GM18520 (cell line): ENCODE data around the gene C22orf23.
A peak's percentile ranks its signal among the peaks of the same experiment; 100 is the strongest.

Experiments
- ATAC-seq: cut with Tn5 transposase; IDR thresholded peaks from one replicate; pipeline ENCODE4 v1.9.1; 2021; ENCODE audit not compliant: unreplicated experiment

C22orf23 gene

GRCh38 chr22:37953437-37954179 is at the start of gene C22orf23, which contains the start of gene POLR2F:
TSS of gene C22orf23 (minus strand) at chr22:37953601. CDS start at chr22:37953149, 452 bp downstream.
TSS of gene POLR2F (plus strand) at chr22:37953699. CDS start at chr22:37953788, 89 bp downstream.
- peak; percentile 86 for ATAC-seq

- ATAC-seq: no peak
Measured at GRCh38 chr22:37999640-38000272, 46.4 kb upstream of the C22orf23 start.

- ATAC-seq: no peak
Measured at GRCh38 chr22:37999236-37999635, 45.8 kb upstream of the C22orf23 start.

GRCh38 chr22:37998543-37998942 is 45.1 kb upstream of the C22orf23 start:
- no peak for ATAC-seq

- no peak for ATAC-seq
Measured at GRCh38 chr22:37996515-37997246, 43.3 kb upstream of the C22orf23 start.

GRCh38 chr22:37996079-37996478 is 42.7 kb upstream of the C22orf23 start:
- no peak for ATAC-seq

GRCh38 chr22:37995460-37995859 is 42.1 kb upstream of the C22orf23 start:
- no peak for ATAC-seq

- no peak for ATAC-seq
Measured at GRCh38 chr22:37994982-37995381, 41.6 kb upstream of the C22orf23 start.

GRCh38 chr22:37994049-37994448 is 40.6 kb upstream of the C22orf23 start:
- no peak for ATAC-seq

GRCh38 chr22:37991731-37992442 is 38.5 kb upstream of the C22orf23 start:
- ATAC-seq: no peak

GRCh38 chr22:37990862-37991261 is 37.5 kb upstream of the C22orf23 start:
- ATAC-seq: no peak

GRCh38 chr22:37990301-37990700 is 36.9 kb upstream of the C22orf23 start:
- no peak for ATAC-seq

GRCh38 chr22:37989146-37990045 is 36.0 kb upstream of the C22orf23 start:
- ATAC-seq: no peak

- no peak for ATAC-seq
Measured at GRCh38 chr22:37986371-37986770, 33.0 kb upstream of the C22orf23 start.

GRCh38 chr22:37985751-37986281 is 32.4 kb upstream of the C22orf23 start:
- no peak for ATAC-seq

GRCh38 chr22:37985050-37985585 is 31.7 kb upstream of the C22orf23 start:
- no peak for ATAC-seq

- ATAC-seq: no peak
Measured at GRCh38 chr22:37983860-37984791, 30.7 kb upstream of the C22orf23 start, which contains the start of gene SOX10. TSS of gene SOX10 (minus strand) at chr22:37984555. CDS start at chr22:37983784, 771 bp downstream.
